ENCODE results near the gene SDHA.
"Not testable (repeated sequence)": the region's sequence is repeated elsewhere in the genome, so short reads cannot be mapped to it uniquely, and the experiment has no call there.

DNA sequence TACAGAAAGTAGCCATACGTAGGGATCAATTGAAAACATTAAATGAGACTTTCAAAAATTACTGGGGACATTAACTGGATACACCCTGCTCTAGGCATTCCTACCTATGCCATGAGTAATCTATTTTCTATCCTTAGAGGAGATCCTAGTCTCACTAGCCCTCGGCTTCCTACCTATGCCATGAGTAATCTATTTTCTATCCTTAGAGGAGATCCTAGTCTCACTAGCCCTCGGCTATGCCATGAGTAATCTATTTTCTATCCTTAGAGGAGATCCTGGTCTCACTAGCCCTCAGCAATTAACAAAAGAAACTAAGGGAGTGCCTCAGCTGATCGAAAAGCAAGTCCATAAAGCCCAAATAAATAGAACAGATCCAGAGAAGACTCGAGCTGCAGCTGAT lies 27.6 kb downstream of the SDHA start:
- TF ChIP-seq, protein P1, sequence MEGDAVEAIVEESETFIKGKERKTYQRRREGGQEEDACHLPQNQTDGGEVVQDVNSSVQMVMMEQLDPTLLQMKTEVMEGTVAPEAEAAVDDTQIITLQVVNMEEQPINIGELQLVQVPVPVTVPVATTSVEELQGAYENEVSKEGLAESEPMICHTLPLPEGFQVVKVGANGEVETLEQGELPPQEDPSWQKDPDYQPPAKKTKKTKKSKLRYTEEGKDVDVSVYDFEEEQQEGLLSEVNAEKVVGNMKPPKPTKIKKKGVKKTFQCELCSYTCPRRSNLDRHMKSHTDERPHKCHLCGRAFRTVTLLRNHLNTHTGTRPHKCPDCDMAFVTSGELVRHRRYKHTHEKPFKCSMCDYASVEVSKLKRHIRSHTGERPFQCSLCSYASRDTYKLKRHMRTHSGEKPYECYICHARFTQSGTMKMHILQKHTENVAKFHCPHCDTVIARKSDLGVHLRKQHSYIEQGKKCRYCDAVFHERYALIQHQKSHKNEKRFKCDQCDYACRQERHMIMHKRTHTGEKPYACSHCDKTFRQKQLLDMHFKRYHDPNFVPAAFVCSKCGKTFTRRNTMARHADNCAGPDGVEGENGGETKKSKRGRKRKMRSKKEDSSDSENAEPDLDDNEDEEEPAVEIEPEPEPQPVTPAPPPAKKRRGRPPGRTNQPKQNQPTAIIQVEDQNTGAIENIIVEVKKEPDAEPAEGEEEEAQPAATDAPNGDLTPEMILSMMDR (IDR thresholded peaks at IDR 0.05 in 8 of 11, conservative IDR thresholded peaks at IDR 0.05 in 3 of 11), result not testable (repeated sequence)
- not testable (repeated sequence) for TF ChIP-seq POLR2A (IDR thresholded peaks at IDR 0.05)
